Progenitor cell of endocrine pancreas (in vitro differentiated cells): ENCODE data around the gene L3MBTL4. TPM values are rescaled to one million over a fixed set of nuclear protein-coding genes. Genes with fewer than 3 reads are reported as not detected.
"Not testable (repeated sequence)": the region's sequence is repeated elsewhere in the genome, so short reads cannot be mapped to it uniquely, and the experiment has no call there.

Experiments
- DNase-seq: peaks from one replicate; pipeline ENCODE4 v3.0.0; 2021; ENCODE audit warnings: low spot score; ENCODE audit not compliant: unreplicated experiment
- H3K27ac Mint-ChIP-seq: 2 replicates; pipeline ENCODE4 v1.8.0; 2021; ENCODE audit warnings: mild to moderate bottlenecking, moderate library complexity, mixed read lengths
- H3K27me3 Mint-ChIP-seq: 2 replicates; pipeline ENCODE4 v1.8.0; 2021; ENCODE audit warnings: mixed read lengths
- H3K36me3 Mint-ChIP-seq: 2 replicates; pipeline ENCODE4 v1.8.0; 2022; ENCODE audit warnings: mixed read lengths; ENCODE audit not compliant: insufficient read depth
- H3K4me1 Mint-ChIP-seq: 2 replicates; pipeline ENCODE4 v1.8.0; 2021; ENCODE audit warnings: low read depth, mixed read lengths
- H3K4me3 Mint-ChIP-seq: 2 replicates; pipeline ENCODE4 v1.8.0; 2021; ENCODE audit warnings: low read depth, mild to moderate bottlenecking, moderate library complexity, mixed read lengths
- H3K9me3 Mint-ChIP-seq: 2 replicates; pipeline ENCODE4 v1.8.0; 2021; ENCODE audit warnings: low read depth, mixed read lengths
- total RNA-seq: library from RNA; stranded (reverse); gene quantifications from 2 replicates; pipeline ENCODE4 v1.2.1, GENCODE V29; 2021
- TF ChIP-seq, protein P1 (sequence below): fragments of 200-600 bp; sonication (generic); IDR thresholded peaks from one replicate; pipeline ENCODE4 v1.5.0; 2021; ENCODE audit warnings: antibody characterized with exemption, mild to moderate bottlenecking; ENCODE audit not compliant: unreplicated experiment

L3MBTL4 gene
- total RNA-seq, 1 donor from 2014 or later, result 8.0 TPM

DNA sequence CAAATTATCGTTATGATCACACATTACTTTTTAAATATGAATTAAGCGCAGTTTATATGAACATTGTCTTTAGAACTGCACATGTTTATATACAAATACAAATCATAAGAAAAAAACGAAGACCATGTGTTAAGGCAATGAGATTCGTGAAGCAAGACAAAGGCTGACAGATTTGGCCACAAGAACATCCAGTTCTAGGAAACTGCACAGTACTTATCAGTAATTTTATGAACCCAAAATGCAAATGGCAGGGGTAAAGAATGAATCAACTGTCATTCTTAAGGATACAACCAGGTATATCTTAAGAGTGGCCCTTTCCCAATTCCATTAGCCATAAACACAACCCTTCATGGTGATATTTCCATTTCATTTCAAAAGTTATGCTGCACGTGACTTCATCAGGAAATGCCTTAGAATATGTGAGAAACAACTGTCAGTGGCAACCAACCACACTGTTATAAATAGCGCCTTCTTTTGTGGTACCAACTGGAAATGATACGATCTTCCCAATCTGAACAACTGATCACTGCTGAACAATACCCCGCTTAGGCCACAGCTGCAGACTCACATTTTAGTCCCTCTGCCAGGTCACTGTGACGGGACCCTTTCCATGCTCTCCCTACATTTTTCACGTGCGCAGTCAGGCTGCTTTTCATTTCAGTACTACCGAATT, 144.9 kb downstream of the L3MBTL4 start:
- Mint-ChIP-seq H3K4me3 (no peak overlapping the region), H3K27ac (no peak overlapping the region), H3K36me3 (peaks cover 2% of the 10 kb centered on the region), H3K9me3 (no peaks in the 10 kb centered on the region), H3K4me1 (no peaks in the 10 kb centered on the region), H3K27me3 (peaks cover 19% of the 10 kb centered on the region)
- DNase-seq, result no peak
- TF ChIP-seq, protein P1, sequence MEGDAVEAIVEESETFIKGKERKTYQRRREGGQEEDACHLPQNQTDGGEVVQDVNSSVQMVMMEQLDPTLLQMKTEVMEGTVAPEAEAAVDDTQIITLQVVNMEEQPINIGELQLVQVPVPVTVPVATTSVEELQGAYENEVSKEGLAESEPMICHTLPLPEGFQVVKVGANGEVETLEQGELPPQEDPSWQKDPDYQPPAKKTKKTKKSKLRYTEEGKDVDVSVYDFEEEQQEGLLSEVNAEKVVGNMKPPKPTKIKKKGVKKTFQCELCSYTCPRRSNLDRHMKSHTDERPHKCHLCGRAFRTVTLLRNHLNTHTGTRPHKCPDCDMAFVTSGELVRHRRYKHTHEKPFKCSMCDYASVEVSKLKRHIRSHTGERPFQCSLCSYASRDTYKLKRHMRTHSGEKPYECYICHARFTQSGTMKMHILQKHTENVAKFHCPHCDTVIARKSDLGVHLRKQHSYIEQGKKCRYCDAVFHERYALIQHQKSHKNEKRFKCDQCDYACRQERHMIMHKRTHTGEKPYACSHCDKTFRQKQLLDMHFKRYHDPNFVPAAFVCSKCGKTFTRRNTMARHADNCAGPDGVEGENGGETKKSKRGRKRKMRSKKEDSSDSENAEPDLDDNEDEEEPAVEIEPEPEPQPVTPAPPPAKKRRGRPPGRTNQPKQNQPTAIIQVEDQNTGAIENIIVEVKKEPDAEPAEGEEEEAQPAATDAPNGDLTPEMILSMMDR, result no peak

GRCh38 chr18:6266212-6266611, 148.5 kb downstream of the L3MBTL4 start:
- H3K27me3 Mint-ChIP-seq, result peaks cover 7% of the 10 kb centered on the region
- no peak overlapping the region for H3K4me3 Mint-ChIP-seq
- H3K9me3 Mint-ChIP-seq, result peaks cover 2% of the 10 kb centered on the region
- no peak for DNase-seq
- no peaks in the 10 kb centered on the region for H3K4me1 Mint-ChIP-seq
- TF ChIP-seq, protein P1, result no peak
- H3K27ac Mint-ChIP-seq, result no peak overlapping the region
- peaks cover 9% of the 10 kb centered on the region for H3K36me3 Mint-ChIP-seq

DNA sequence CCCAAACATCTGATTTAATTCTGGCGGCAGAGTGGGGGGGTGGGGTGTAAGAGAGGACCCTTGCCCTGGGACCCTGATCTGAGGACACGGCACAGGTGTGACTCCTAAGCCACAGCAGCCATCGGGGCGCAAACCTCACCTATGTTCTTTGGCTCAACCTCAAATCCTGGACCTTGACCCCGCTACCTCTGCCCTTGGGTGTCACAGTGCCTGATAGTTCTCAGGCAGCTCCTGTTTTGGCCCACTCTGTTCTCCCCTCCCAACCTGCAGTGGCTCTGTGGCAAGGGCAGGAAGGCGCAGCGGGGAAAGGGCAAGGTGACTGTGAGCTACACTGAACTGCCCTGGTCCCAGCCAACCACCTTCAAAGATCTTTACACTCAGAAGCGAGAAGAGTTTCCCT, 152.8 kb downstream of the L3MBTL4 start:
- H3K27ac Mint-ChIP-seq, result no peak overlapping the region
- H3K4me3 Mint-ChIP-seq, result no peak overlapping the region
- peaks cover 23% of the 10 kb centered on the region for H3K9me3 Mint-ChIP-seq
- TF ChIP-seq, protein P1, result no peak
- H3K27me3 Mint-ChIP-seq, result no peaks in the 10 kb centered on the region
- peaks cover 27% of the 10 kb centered on the region for H3K36me3 Mint-ChIP-seq
- H3K4me1 Mint-ChIP-seq, result no peaks in the 10 kb centered on the region
- no peak for DNase-seq

- not testable (repeated sequence) for H3K27ac Mint-ChIP-seq, H3K4me3 Mint-ChIP-seq, DNase-seq, H3K27me3 Mint-ChIP-seq
- Mint-ChIP-seq H3K36me3 (peaks cover 27% of the 10 kb centered on the region), H3K9me3 (peaks cover 23% of the 10 kb centered on the region), H3K4me1 (peaks cover 12% of the 10 kb centered on the region)
Observed at GRCh38 chr18:6259324-6259723, 155.4 kb downstream of the L3MBTL4 start.

GRCh38 chr18:6257950-6258349, 156.8 kb downstream of the L3MBTL4 start:
- peaks cover 28% of the 10 kb centered on the region for H3K36me3 Mint-ChIP-seq
- no peaks in the 10 kb centered on the region for H3K27me3 Mint-ChIP-seq
- H3K9me3 Mint-ChIP-seq, result peaks cover 23% of the 10 kb centered on the region
- TF ChIP-seq, protein P1, result no peak
- H3K27ac Mint-ChIP-seq, result no peak overlapping the region
- H3K4me1 Mint-ChIP-seq, result peaks cover 12% of the 10 kb centered on the region
- no peak for DNase-seq
- no peak overlapping the region for H3K4me3 Mint-ChIP-seq

GRCh38 chr18:6256521-6256920, 158.2 kb downstream of the L3MBTL4 start:
- Mint-ChIP-seq H3K27ac (peak overlapping the region; percentile 30), H3K9me3 (peaks cover 23% of the 10 kb centered on the region), H3K27me3 (no peaks in the 10 kb centered on the region), H3K36me3 (peaks cover 25% of the 10 kb centered on the region), H3K4me3 (no peak overlapping the region), H3K4me1 (peaks cover 12% of the 10 kb centered on the region)
- DNase-seq, result no peak
- TF ChIP-seq, protein P1, result no peak
